ENCODE data around the gene C19orf12. TPM values are rescaled to one million over a fixed set of nuclear protein-coding genes. Genes with fewer than 3 reads are reported as not detected.

C19orf12 gene
- total RNA-seq, 1 experiment from 2014 or later, result 40.1 TPM

DNA sequence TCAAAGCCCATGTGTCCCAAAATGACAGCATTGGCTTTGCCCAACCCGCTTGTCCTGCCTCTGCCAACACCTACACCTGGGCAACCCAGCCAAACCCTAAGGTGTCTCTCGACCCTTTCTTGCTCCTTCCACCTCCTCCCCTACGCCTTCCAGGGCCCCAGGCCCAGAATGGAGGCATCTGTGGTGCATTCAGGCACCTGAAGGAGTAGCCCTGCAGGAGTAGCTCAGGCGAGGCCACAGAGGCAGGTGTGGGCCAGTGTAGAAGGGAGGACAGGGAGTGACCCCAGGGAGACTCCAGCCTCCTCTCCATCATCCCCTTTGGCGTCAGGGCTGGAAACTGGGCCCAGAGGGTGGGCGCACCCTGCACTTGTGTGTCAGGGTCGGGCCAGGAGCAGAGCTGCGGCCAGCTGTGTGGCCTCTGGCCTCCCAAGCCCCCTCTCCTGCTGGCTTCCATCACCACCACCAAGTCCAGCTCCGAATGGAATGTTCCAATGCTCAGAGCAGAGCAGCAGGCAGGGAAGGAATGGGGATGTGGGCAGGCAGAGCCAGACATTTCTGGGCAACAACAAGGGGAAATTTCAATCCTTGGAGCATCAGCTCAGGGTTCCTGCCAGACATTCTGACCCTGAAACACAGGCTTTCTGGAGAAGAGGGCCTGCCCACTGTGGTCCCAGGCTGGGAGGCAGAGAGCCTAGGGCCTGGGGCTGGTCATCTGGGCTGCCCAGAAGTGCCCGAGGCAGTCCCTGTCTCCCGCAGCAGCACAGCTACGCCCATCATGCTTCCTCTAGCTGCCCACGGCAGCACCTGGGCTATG is 33.4 kb downstream of the C19orf12 start:
- H3K27ac ChIP-seq, result no peak overlapping the region
- no peak for DNase-seq (ENCODE audit: low read depth in 1 of 2, low spot score in 2 of 2)
- no peaks in the 10 kb centered on the region for H3K27me3 ChIP-seq (replicated peaks)
- H3K4me1 ChIP-seq (replicated peaks), result peaks cover 9% of the 10 kb centered on the region
- H3K9me3 ChIP-seq (replicated peaks), result no peaks in the 10 kb centered on the region
- H3K4me3 ChIP-seq, result no peak overlapping the region
- H3K36me3 ChIP-seq, result no peaks in the 10 kb centered on the region; the same call in 1 of the 2 replicates

GRCh38 chr19:29680937-29681336 is 34.1 kb downstream of the C19orf12 start:
- no peak for DNase-seq (ENCODE audit: low read depth in 1 of 2, low spot score in 2 of 2)
- peaks cover 5% of the 10 kb centered on the region; the same call in 1 of the 2 replicates for H3K36me3 ChIP-seq
- no peak overlapping the region for H3K27ac ChIP-seq
- H3K27me3 ChIP-seq (replicated peaks), result no peaks in the 10 kb centered on the region
- H3K9me3 ChIP-seq (replicated peaks), result no peaks in the 10 kb centered on the region
- H3K4me1 ChIP-seq (replicated peaks), result peaks cover 9% of the 10 kb centered on the region
- no peak overlapping the region for H3K4me3 ChIP-seq

GRCh38 chr19:29680447-29680846 is 34.6 kb downstream of the C19orf12 start:
- H3K4me3 ChIP-seq, result no peak overlapping the region

DNA sequence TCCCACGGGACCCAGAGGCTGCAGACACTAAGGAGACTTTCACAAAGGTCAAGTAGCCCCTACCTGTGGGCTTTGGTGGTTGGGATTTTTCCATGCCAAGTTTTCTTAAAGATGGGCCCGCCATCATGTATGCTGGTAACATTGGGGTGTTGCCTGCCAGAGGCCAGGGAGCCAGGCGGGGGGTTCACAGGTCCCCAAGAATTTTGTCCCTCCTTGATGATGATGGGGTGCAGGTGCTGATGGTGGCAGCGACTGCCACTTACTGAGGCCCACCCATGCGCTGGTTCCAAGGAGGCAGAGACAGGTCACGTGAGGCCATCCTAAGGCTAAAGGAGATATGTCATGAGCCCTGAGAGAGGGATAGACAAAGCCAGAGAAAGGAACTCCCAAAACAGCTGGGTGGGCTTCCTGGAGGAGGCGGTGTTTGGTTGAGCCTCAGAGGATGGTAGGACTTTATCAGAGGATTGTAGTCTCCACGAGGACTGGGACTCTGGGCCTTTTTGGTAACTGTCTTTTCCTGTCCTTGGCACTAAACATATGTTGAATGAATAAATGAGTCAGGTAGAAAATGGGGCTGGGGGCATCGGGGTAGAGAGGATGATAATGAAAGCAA is 35.4 kb downstream of the C19orf12 start:
- Histone ChIP-seq H3K4me3 (no peak overlapping the region), H3K9me3 (replicated peaks) (no peaks in the 10 kb centered on the region), H3K36me3 (peaks cover 13% of the 10 kb centered on the region), H3K27ac (no peak overlapping the region), H3K4me1 (replicated peaks) (peaks cover 9% of the 10 kb centered on the region), H3K27me3 (replicated peaks) (no peaks in the 10 kb centered on the region)
- no peak for DNase-seq (ENCODE audit: low read depth in 1 of 2, low spot score in 2 of 2)

More at GRCh38 chr19:29680447-29680846, 34.6 kb downstream of the C19orf12 start:
- DNase-seq (ENCODE audit: low read depth in 1 of 2, low spot score in 2 of 2), result no peak
- H3K4me1 ChIP-seq (replicated peaks), result peaks cover 9% of the 10 kb centered on the region
- H3K36me3 ChIP-seq, result peaks cover 8% of the 10 kb centered on the region
- no peak overlapping the region for H3K27ac ChIP-seq
- no peaks in the 10 kb centered on the region for H3K9me3 ChIP-seq (replicated peaks)
- H3K27me3 ChIP-seq (replicated peaks), result no peaks in the 10 kb centered on the region

DNA sequence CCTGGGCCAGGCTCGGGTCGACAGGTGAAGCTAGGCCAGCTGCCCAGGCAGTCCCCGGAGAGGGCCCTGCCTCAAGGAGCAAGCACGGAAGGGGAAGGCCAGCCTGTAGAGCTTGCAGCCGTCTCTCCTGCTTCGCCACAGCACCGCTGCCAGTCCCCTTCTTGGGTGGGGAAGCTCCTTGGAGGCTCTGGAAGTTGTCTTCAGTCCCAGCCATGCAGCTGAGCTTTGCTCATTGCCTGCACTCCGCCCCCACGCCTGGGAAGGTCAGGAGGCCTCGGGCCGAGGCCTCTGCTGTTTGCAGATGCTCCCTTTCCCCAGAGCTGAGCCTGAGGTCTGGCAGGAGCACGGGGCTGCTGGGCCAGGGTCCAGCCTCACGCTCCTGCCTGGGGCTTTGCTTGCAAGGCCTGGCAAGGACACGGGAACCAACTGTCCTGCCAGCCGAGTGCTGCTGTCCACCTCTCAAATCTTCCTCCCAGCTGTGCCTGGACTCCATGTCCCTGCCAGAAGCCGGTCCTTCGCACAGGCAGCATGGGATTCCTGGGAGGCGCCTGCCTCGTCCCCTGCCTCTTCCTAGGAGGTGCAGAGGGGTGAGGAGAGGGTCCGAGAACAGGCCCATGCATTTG is 36.5 kb downstream of the C19orf12 start:
- peaks cover 9% of the 10 kb centered on the region for H3K4me1 ChIP-seq (replicated peaks)
- no peaks in the 10 kb centered on the region for H3K9me3 ChIP-seq (replicated peaks)
- no peak overlapping the region for H3K4me3 ChIP-seq
- no peak overlapping the region for H3K27ac ChIP-seq
- no peaks in the 10 kb centered on the region for H3K27me3 ChIP-seq (replicated peaks)
- peaks cover 22% of the 10 kb centered on the region for H3K36me3 ChIP-seq
- DNase-seq (ENCODE audit: low read depth in 1 of 2, low spot score in 2 of 2), result no peak

GRCh38 chr19:29677001-29677817 is 37.9 kb downstream of the C19orf12 start:
- DNase-seq (ENCODE audit: low read depth in 1 of 2, low spot score in 2 of 2), result no peak
- Histone ChIP-seq H3K4me1 (replicated peaks) (no peaks in the 10 kb centered on the region), H3K36me3 (peaks cover 22% of the 10 kb centered on the region), H3K9me3 (replicated peaks) (no peaks in the 10 kb centered on the region), H3K27me3 (replicated peaks) (no peaks in the 10 kb centered on the region), H3K4me3 (no peak overlapping the region), H3K27ac (no peak overlapping the region)

DNA sequence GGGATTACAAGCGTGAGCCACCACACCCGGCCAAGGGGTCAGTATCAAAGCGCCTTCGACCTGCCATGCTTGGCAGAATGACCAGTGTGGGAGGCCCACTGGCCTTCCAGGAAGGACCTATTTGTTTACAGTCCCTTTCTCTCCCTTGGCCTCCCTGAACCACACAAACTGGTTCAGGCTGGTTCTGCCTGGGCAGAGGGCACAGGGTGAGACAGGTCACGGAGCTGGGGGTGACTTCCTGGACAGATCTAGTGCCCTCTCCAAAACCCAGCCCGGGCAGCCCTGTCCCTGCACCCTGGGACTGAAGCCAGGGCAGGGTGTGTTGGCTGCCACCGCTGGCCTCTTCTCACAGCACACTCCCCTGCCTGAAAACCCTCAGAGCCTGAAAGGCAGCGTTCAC is 38.5 kb downstream of the C19orf12 start:
- H3K9me3 ChIP-seq (replicated peaks), result no peaks in the 10 kb centered on the region
- no peak overlapping the region for H3K27ac ChIP-seq
- H3K27me3 ChIP-seq (replicated peaks), result no peaks in the 10 kb centered on the region
- peaks cover 22% of the 10 kb centered on the region for H3K36me3 ChIP-seq
- H3K4me3 ChIP-seq, result no peak overlapping the region
- H3K4me1 ChIP-seq (replicated peaks), result 0 out of 2 replicates have a peak, but pooled peaks cover 4% of the 10 kb centered on the region
- DNase-seq (ENCODE audit: low read depth in 1 of 2, low spot score in 2 of 2), result no peak

- Histone ChIP-seq H3K9me3 (replicated peaks) (no peaks in the 10 kb centered on the region), H3K36me3 (peaks cover 22% of the 10 kb centered on the region), H3K27me3 (replicated peaks) (no peaks in the 10 kb centered on the region), H3K4me1 (replicated peaks) (0 out of 2 replicates have a peak, but pooled peaks cover 4% of the 10 kb centered on the region), H3K27ac (no peak overlapping the region), H3K4me3 (no peak overlapping the region)
- DNase-seq (ENCODE audit: low read depth in 1 of 2, low spot score in 2 of 2), result no peak
Observed at GRCh38 chr19:29675650-29676186, 39.3 kb downstream of the C19orf12 start.

GRCh38 chr19:29675120-29675649 is 39.9 kb downstream of the C19orf12 start:
- Histone ChIP-seq H3K4me1 (replicated peaks) (0 out of 2 replicates have a peak, but pooled peaks cover 4% of the 10 kb centered on the region), H3K9me3 (replicated peaks) (no peaks in the 10 kb centered on the region), H3K4me3 (no peak overlapping the region), H3K27me3 (replicated peaks) (no peaks in the 10 kb centered on the region), H3K27ac (no peak overlapping the region), H3K36me3 (peaks cover 22% of the 10 kb centered on the region)
- no peak for DNase-seq (ENCODE audit: low read depth in 1 of 2, low spot score in 2 of 2)

- no peaks in the 10 kb centered on the region for H3K9me3 ChIP-seq (replicated peaks)
- no peak for DNase-seq (ENCODE audit: low read depth in 1 of 2, low spot score in 2 of 2)
- H3K27ac ChIP-seq, result no peak overlapping the region
- no peak overlapping the region for H3K4me3 ChIP-seq
- H3K4me1 ChIP-seq (replicated peaks), result 0 out of 2 replicates have a peak, but pooled peaks cover 4% of the 10 kb centered on the region
- H3K27me3 ChIP-seq (replicated peaks), result no peaks in the 10 kb centered on the region
- peaks cover 22% of the 10 kb centered on the region for H3K36me3 ChIP-seq
Observed at GRCh38 chr19:29674374-29675119, 40.5 kb downstream of the C19orf12 start.

- H3K27me3 ChIP-seq (replicated peaks), result no peaks in the 10 kb centered on the region
Observed at GRCh38 chr19:29673451-29674371, 41.4 kb downstream of the C19orf12 start.

More at GRCh38 chr19:29673451-29674371, 41.4 kb downstream of the C19orf12 start:
- no peak for DNase-seq (ENCODE audit: low read depth in 1 of 2, low spot score in 2 of 2)
- H3K36me3 ChIP-seq, result peaks cover 22% of the 10 kb centered on the region
- H3K9me3 ChIP-seq (replicated peaks), result no peaks in the 10 kb centered on the region
- H3K4me3 ChIP-seq, result no peak overlapping the region
- no peak overlapping the region for H3K27ac ChIP-seq
- 0 out of 2 replicates have a peak, but pooled peaks cover 4% of the 10 kb centered on the region for H3K4me1 ChIP-seq (replicated peaks)

Measured in SJSA1 (cell line).